Heart left ventricle (tissue), 13 donors: ENCODE measurements around the gene RPAP3.
"Not testable (repeated sequence)": the region's sequence is repeated elsewhere in the genome, so short reads cannot be mapped to it uniquely, and the experiment has no call there.

Source experiments
- CTCF ChIP-seq, 12 donors: fragments of 200-600 bp; sonication (generic) in 4 of 12; IDR thresholded peaks; one replicate each; pipeline versions ENCODE4 v1.5.0 to v1.8.0; 2018 to 2022; ENCODE audit warnings: antibody characterized with exemption in 12 of 12, mild to moderate bottlenecking in 5 of 12
- POLR2A ChIP-seq, 2 donors: fragments of 450-650 bp; IDR thresholded peaks; one replicate each; pipeline ENCODE4 v1.6.1; 2017; ENCODE audit warnings: antibody characterized with exemption in 2 of 2, mild to moderate bottlenecking in 2 of 2, moderate library complexity in 2 of 2
- donor health status: ischemic (EF 13 %, LVEDD 7.1; RV severe dilation, severe dysfunction).
- donor health status: DM: no; HTN: yes; CAD: no.
- donor health status: DM: no; HTN: no; CAD: no.
- donor health status: ischemic (EF 25% LVEDD 6.9; RV normal size, moderate dysfunction).
- donor health status: ischemic (EF 25% LVEDD 5.7; RV mildly dilated, moderate dysfunction).
- donor health status: ischemic (EF 35%, LVEDD 5.7; RV mildly dilated, moderate dysfunction).
- donor health status: nonischemic (EF 11% LVEDD 7.7; RV severe dilation, severe dysfunction).
- donor health status: DM: yes; HTN: yes; CAD: no.
- donor health status: PGD.
- donor health status: ischemic (EF 29% LVEDD 5.4; RV normal size, mild dysfunction).
- donor health status: nonischemic (EF 23%, LVEDD 6.1; RV moderate dilation, normal function).

GRCh38 chr12:47635770-47636169 is 70.1 kb downstream of the RPAP3 start:
- TF ChIP-seq CTCF, POLR2A (IDR thresholded peaks at IDR 0.05): not testable (repeated sequence)
